ENCODE data around the gene KRCC1.
"Not testable (repeated sequence)": the region's sequence is repeated elsewhere in the genome, so short reads cannot be mapped to it uniquely, and the experiment has no call there.

- TF ChIP-seq CTCF (IDR thresholded peaks at IDR 0.05 in 8 of 11, conservative IDR thresholded peaks at IDR 0.05 in 3 of 11); POLR2AphosphoS5 (IDR thresholded peaks at IDR 0.05): not testable (repeated sequence)
Measured at GRCh38 chr2:87987473-87987872, 68.1 kb downstream of the KRCC1 start.
